Stimulated activated CD8-positive, alpha-beta memory T cell treated with anti-CD3 and anti-CD28 coated beads, Interleukin-2, amount 100 ng/mL, for 1 hour (primary cell): ENCODE measurements around the gene UBXN11.
A peak's percentile ranks its signal among the peaks of the same experiment; 100 is the strongest.
"Not testable (repeated sequence)": the region's sequence is repeated elsewhere in the genome, so short reads cannot be mapped to it uniquely, and the experiment has no call there.

Experiments used
- DNase-seq, 2 donors: peaks; one replicate each; pipeline ENCODE4 v3.0.0-alpha.2; 2020; ENCODE audit warnings: low read depth in 2 of 2

Gene UBXN11

GRCh38 chr1:26336477-26337205 is 30.2 kb upstream of the UBXN11 start:
- peak; percentile 70 to 76 for DNase-seq

GRCh38 chr1:26335774-26336476 is 29.5 kb upstream of the UBXN11 start:
- no peak for DNase-seq

GRCh38 chr1:26333312-26333711 is 26.9 kb upstream of the UBXN11 start:
- not testable (repeated sequence) for DNase-seq

DNA sequence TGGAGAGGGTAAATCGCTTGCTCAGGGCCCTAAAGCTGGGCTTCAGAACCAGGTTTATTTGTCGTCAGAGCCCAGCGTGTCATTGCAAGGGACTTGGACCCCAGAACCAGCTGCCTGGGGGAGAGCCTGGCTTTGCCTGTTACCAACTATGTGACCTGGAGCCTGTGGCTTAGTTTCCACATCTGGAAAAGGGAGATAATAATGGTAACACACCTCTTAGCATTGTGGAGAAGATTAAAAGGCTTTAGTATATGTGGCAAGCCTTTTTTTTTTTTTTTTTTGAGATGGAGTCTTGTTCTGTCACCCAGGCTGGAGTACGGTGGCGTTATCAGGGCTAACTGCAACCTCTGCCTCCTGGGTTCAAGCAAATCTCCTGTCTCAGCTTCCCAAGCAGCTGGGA is 23.8 kb upstream of the UBXN11 start:
- DNase-seq, result no peak

- DNase-seq, result not testable (repeated sequence)
These were observed 22.9 kb upstream of the UBXN11 start for GRCh38 chr1:26329380-26329779.

DNA sequence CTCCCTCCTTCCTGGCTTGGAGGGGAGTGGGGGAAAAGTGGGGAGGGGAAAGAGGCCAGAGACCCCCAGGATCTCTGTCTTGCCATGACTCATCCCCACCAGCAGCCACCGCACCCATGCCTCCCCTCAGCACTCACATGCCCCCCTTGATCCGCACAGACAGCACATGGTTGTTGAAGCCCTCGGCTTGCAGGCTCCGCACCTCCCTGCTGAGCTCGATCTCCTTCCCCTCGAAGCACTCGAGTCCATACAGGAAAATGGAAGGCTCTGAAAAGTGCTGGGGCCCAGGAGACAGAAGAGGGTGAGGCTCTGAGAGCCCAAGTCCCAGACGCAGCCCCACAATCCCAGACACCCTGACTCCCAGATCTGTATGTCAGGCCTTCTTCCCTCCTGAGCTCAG is 22.2 kb upstream of the UBXN11 start:
- DNase-seq, result no peak

DNA sequence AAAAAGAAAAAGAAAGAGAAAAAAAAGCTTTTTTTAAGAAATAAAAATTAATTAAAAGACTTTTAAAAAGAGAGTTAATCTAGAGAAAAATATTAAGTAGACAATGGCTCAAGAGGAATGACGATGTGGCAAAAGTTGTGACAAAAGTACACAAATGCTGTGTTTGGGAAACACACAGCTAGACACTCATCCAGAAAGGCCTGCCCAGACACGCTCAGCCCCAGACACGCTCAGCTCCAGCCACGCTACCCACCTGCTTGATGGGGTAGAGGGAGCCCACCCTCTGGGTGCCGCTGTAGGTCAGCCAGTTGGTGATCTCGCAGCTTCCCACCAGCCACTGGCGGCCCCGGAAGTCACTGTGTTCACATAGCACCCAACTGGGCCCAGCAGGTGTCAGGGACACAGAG is 21.5 kb upstream of the UBXN11 start:
- DNase-seq, result no peak

DNA sequence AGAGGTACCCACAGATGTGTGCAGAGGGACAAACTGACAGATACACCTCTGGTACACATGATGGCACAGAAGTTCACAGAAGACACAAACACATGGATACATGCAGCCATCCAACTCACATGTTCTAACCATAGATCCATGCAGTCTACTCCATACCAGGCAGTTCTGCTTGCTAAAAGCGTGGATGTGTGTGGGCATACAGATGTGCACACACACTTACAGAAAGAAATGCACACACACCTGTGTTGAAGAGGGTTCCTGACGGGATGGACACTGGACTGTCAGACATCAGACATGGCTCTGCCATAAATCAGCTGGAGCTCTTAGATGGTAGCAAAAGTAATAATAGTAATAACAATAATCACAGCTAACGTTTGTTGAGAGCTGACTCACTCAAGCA is 18.1 kb upstream of the UBXN11 start:
- DNase-seq, result no peak

- no peak for DNase-seq
These were observed 16.9 kb upstream of the UBXN11 start for GRCh38 chr1:26323382-26323781.

GRCh38 chr1:26322042-26322331 is 15.6 kb upstream of the UBXN11 start:
- no peak for DNase-seq

DNA sequence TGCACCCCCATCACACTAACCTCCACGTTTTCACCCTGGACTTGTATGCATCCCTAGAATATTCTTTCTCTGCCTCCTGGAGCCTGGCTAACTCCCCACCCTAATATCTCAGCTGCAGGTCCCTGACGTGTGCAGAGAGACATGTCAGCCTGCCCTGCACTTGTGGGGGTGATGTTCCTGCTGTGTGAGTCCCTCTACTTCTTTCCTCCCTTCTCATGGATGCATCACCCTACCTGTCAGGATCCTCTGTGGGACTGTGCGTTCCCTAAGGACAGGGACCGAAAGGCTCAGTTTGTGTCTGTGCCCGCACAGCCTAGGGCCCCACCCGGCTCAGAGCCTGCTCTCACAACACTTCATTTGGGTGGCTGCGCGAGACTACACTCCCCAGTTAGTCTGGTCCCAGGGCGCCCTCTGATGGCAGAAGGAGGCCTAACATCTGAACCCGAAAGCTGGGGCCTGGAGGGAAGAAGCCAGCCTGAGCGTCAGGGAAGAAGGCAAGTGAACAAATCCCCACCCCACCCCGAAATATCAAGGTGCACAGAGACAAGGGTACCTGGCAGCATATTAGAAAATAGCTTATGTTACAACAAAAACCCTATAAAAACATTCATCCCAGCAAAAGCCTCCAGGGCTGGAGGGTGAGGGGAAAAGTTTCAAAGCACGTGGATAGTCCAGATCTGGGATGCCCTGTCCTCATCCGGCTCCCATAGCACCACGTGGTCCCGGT is 15.0 kb upstream of the UBXN11 start:
- peak; percentile 90 to 92 for DNase-seq

DNA sequence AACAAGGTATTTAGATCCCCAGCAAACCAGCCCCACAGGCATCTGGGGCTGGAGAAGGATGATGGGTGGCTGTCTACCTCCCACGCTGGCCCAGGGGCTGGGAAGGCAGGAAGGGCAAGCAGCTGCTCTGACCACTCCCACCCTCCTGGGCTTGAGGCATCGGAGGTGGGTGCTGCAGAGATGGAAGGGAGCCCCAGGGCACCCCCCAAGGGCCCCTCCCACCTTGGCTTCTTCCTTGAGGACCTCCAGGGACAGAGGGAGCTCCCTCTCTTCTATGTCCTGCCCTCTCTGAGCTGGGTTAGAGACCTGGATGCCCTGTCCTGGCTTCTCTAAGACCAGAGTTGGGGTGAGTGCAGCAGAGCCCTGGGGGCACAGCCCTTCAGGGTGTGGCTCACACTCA is 14.5 kb upstream of the UBXN11 start:
- no peak for DNase-seq

DNA sequence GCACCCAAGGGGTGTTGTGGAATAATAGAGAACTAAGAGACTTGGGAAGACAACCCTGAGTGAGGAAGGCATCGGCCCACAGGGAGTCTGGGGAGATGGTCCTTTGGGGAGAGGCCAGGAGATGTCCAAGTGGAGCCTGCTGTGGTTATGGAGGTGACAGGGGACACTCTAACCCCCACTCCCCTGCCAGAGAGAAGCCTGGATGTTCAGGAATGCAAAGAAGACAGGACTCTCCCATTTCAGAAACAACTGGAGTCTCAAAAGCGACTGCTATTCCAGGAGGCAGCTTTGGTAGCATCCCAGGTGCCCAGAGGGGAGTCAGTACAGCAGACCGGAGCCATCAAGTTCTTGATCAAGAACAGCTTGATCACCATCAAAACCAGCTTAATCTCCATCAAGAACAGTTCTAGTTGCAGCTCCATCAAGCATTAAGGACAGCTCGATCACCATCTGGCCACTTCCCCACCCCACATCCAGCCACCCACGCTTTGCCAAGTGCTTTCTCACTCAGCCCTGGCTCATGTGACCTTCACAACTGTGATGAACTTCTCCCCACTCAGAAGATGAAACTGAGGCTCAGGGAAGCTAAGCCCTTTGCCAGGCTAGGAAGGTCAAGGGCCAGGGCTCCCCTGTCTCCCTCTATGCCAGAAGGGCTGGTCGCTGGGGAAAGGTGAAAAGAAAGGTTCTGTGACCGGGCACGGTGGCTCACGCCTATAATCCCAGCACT is 12.1 kb upstream of the UBXN11 start:
- DNase-seq, result no peak

DNA sequence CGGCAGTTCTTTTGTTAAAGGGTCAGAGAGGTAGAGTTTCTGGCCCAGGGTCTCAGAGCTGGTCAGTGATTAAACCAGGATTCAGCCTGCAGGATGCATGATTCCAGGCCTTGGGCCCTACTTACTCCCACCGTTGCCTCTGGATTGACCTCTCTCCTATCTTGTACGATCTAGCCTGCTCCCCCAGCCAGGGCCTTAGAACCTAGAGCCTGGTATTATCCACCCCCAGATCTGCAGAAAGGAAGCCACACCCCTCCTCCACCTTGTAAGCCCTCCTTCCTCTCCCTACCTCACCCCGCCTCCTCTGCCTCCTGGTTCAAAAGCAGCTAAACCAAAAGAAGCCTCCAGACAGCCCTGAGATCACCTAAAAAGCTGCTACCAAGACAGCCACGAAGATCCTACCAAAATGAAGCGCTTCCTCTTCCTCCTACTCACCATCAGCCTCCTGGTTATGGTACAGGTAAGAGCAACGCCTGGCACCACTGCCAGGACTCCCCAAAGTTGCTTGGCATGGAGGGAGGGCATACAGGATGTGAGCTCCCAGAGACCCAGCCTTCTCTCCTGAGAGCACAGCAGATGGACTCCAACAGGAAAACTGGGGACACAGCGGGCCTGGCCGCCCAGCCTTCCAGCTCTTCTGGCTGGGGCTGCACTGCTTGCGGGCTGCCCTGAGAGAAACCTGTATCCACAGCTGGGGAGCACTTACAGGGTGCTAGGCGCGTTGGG is 11.3 kb upstream of the UBXN11 start, which contains the start of gene CD52:
Gene CD52, plus strand, starts transcription at position 347 of the 726 bp plus-strand sequence. Its CDS starts 60 bp downstream, at position 407.
- DNase-seq, result peak; percentile 22 to 49

DNA sequence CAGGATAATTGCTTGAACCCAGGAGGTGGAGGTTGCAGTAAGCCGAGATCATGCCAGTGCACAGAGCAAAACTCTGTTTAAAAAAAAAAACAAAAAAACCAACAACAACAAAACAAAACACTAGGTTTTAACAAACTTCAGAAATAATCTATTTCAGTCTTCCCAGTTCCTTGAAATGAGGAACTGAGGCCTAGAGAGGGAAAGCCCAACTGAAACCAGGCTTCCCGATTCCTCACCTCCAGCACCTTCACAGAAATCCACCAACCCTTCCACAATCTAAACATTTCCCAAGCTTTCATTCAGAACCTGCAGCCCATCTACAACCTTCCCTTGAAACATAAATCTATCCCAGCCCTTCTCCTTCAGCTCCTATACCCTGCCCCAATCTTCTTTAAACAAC is 10.7 kb upstream of the UBXN11 start:
- DNase-seq, result no peak

DNA sequence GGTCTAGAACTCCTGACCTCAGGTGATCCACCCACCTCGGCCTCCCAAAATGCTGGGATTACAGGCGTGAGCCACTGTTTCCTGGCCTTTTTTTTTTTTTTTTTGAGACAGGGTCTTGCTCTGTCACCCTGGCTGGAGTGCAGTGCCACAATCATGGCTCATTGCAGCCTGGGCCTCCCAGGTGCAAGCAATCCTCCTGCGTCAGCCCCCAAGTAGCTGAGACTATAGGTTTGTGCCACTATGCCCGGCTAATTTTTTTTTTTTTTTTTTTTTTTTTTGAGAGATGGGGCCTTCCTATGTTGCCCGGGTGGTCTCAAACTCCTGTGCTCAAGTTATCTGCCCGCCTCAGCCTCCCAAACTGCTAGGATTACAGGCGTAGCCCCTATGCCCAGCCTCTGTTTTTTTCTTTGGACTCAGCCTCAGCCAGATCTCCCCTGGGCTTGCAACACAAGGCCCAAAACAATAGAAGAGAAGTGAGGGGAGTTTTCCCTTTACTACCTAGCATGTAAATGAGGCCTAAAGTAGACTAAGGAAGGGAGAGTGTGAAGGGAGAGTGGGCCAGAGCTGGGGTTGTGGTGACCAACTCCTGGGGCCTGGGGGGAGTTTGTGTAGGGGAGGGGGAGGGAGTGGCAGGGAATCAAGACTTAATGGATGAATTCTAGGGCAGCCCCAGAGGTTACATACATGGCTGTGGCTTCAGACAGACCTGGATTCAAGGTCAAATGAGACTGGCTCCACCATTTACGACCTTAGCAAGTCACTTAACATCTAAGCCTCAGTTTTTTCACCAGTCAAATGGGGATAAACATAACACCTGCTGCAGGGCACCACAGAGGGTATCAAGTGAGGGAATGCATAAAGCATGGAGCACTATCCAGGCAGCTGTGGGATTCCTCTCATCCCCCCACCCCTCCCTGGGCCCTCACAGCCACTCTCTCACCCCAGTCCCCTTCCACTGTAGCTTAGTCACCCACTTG is 9.7 kb upstream of the UBXN11 start:
- no peak for DNase-seq

GRCh38 chr1:26314501-26314900 is 8.1 kb upstream of the UBXN11 start:
- no peak for DNase-seq

GRCh38 chr1:26307966-26308899 is 1.8 kb upstream of the UBXN11 start:
- not testable (repeated sequence) for DNase-seq

DNA sequence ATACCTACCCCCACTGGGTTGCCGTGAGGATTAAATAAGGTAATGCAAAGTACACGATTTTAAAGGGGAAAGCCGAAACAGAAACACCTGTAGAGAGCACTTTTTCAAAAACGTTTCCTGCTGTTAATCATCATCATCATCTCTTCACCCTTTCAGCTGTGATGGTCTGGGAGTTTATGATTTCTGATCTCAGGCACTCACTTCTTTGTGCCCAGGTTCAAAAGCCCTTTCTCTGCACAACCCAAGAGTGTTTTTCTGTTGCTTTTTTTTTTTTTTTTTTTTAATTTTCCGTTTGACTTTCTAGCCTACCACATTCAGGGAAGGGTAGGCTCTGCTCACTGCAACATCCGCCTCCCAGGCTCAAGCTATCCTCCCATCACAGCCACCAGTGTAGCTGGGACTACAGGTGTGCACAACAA is 936 bp upstream of the UBXN11 start:
- DNase-seq, result no peak
